ENCODE measurements around the gene NEFH. TPM values are rescaled to one million over a fixed set of nuclear protein-coding genes. Genes with fewer than 3 reads are reported as not detected.

The NEFH gene
- total RNA-seq, 1 donor from 2014 or later, result 3.5 TPM

GRCh38 chr22:29477723-29478318 lies 2.2 kb upstream of the NEFH start:
- no peak for DNase-seq (ENCODE audit: low spot score in 2 of 2, unreplicated experiment in 2 of 2)
- no peak overlapping the region for H3K27ac Mint-ChIP-seq
- peaks cover 90% of the 10 kb centered on the region for H3K27me3 Mint-ChIP-seq (ENCODE audit: low read depth)
- H3K4me1 Mint-ChIP-seq, result peaks cover 24% of the 10 kb centered on the region
- TF ChIP-seq, protein P1, sequence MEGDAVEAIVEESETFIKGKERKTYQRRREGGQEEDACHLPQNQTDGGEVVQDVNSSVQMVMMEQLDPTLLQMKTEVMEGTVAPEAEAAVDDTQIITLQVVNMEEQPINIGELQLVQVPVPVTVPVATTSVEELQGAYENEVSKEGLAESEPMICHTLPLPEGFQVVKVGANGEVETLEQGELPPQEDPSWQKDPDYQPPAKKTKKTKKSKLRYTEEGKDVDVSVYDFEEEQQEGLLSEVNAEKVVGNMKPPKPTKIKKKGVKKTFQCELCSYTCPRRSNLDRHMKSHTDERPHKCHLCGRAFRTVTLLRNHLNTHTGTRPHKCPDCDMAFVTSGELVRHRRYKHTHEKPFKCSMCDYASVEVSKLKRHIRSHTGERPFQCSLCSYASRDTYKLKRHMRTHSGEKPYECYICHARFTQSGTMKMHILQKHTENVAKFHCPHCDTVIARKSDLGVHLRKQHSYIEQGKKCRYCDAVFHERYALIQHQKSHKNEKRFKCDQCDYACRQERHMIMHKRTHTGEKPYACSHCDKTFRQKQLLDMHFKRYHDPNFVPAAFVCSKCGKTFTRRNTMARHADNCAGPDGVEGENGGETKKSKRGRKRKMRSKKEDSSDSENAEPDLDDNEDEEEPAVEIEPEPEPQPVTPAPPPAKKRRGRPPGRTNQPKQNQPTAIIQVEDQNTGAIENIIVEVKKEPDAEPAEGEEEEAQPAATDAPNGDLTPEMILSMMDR (IDR thresholded peaks at IDR 0.05; ENCODE audit: unreplicated experiment), result no peak
- no peaks in the 10 kb centered on the region for H3K9me3 Mint-ChIP-seq
- H3K36me3 Mint-ChIP-seq, result no peaks in the 10 kb centered on the region
- peak overlapping the region; percentile 13 for H3K4me3 Mint-ChIP-seq

- no peak overlapping the region for H3K27ac Mint-ChIP-seq
- no peaks in the 10 kb centered on the region for H3K9me3 Mint-ChIP-seq
- peaks cover 24% of the 10 kb centered on the region for H3K4me1 Mint-ChIP-seq
- TF ChIP-seq, protein P1 (IDR thresholded peaks at IDR 0.05; ENCODE audit: unreplicated experiment), result no peak
- DNase-seq (ENCODE audit: low spot score in 2 of 2, unreplicated experiment in 2 of 2), result peak in 1 of 2 experiments; percentile 56
- H3K4me3 Mint-ChIP-seq, result peak overlapping the region; percentile 24
- peaks cover 87% of the 10 kb centered on the region for H3K27me3 Mint-ChIP-seq (ENCODE audit: low read depth)
- no peaks in the 10 kb centered on the region for H3K36me3 Mint-ChIP-seq
Measured at GRCh38 chr22:29478326-29479276, 1.4 kb upstream of the NEFH start.

GRCh38 chr22:29480262-29480511 lies 169 bp downstream of the NEFH start:
- H3K27ac Mint-ChIP-seq, result no peak overlapping the region
- DNase-seq (ENCODE audit: low spot score in 2 of 2, unreplicated experiment in 2 of 2), result no peak
- H3K9me3 Mint-ChIP-seq, result no peaks in the 10 kb centered on the region
- H3K27me3 Mint-ChIP-seq (ENCODE audit: low read depth), result peaks cover 76% of the 10 kb centered on the region
- H3K36me3 Mint-ChIP-seq, result no peaks in the 10 kb centered on the region
- TF ChIP-seq, protein P1 (IDR thresholded peaks at IDR 0.05; ENCODE audit: unreplicated experiment), result no peak
- H3K4me3 Mint-ChIP-seq, result no peak overlapping the region
- H3K4me1 Mint-ChIP-seq, result peaks cover 24% of the 10 kb centered on the region

- peak overlapping the region; percentile 63 for H3K4me3 Mint-ChIP-seq
Measured at GRCh38 chr22:29480512-29481264, 670 bp downstream of the NEFH start.

More at GRCh38 chr22:29480512-29481264, 670 bp downstream of the NEFH start:
- Mint-ChIP-seq H3K27ac (no peak overlapping the region), H3K9me3 (no peaks in the 10 kb centered on the region), H3K4me1 (peaks cover 24% of the 10 kb centered on the region), H3K36me3 (no peaks in the 10 kb centered on the region), H3K27me3 (ENCODE audit: low read depth) (peaks cover 71% of the 10 kb centered on the region)
- TF ChIP-seq, protein P1 (IDR thresholded peaks at IDR 0.05; ENCODE audit: unreplicated experiment), result no peak
- peak in 1 of 2 experiments; percentile 57 for DNase-seq (ENCODE audit: low spot score in 2 of 2, unreplicated experiment in 2 of 2)

Data from mesothelial cell of epicardium (in vitro differentiated cells).